HG02981 (cell line): Measurements from ENCODE around the gene PLEKHM3.
A peak's percentile ranks its signal among the peaks of the same experiment; 100 is the strongest.
"Not testable (repeated sequence)": the region's sequence is repeated elsewhere in the genome, so short reads cannot be mapped to it uniquely, and the experiment has no call there.

Source experiments
- ATAC-seq: cut with Tn5 transposase; IDR thresholded peaks from one replicate; pipeline ENCODE4 v1.9.1; 2021; ENCODE audit warnings: mild to moderate bottlenecking, moderate library complexity; ENCODE audit not compliant: unreplicated experiment

PLEKHM3 gene

GRCh38 chr2:207951734-207952470 is 73.4 kb downstream of the PLEKHM3 start:
- peak; percentile 45 for ATAC-seq

GRCh38 chr2:207950761-207951114 is 74.6 kb downstream of the PLEKHM3 start:
- no peak for ATAC-seq

GRCh38 chr2:207950063-207950760 is 75.1 kb downstream of the PLEKHM3 start:
- ATAC-seq, result no peak

GRCh38 chr2:207949245-207949644 is 76.1 kb downstream of the PLEKHM3 start:
- not testable (repeated sequence) for ATAC-seq

GRCh38 chr2:207944979-207945600 is 80.2 kb downstream of the PLEKHM3 start:
- no peak for ATAC-seq

- no peak for ATAC-seq
Measured at GRCh38 chr2:207944334-207944733, 81.0 kb downstream of the PLEKHM3 start.

- ATAC-seq, result no peak
Measured at GRCh38 chr2:207939342-207940108, 85.8 kb downstream of the PLEKHM3 start.

- ATAC-seq, result no peak
Measured at GRCh38 chr2:207938886-207939285, 86.4 kb downstream of the PLEKHM3 start.

GRCh38 chr2:207938415-207938814 is 86.9 kb downstream of the PLEKHM3 start:
- ATAC-seq, result no peak

- ATAC-seq, result no peak
Measured at GRCh38 chr2:207937823-207938222, 87.5 kb downstream of the PLEKHM3 start.

- ATAC-seq, result no peak
Measured at GRCh38 chr2:207937253-207937652, 88.1 kb downstream of the PLEKHM3 start.

- ATAC-seq, result no peak
Measured at GRCh38 chr2:207936380-207936779, 88.9 kb downstream of the PLEKHM3 start.

- no peak for ATAC-seq
Measured at GRCh38 chr2:207935991-207936370, 89.3 kb downstream of the PLEKHM3 start.

- peak; percentile 74 for ATAC-seq
Measured at GRCh38 chr2:207935121-207935990, 90.0 kb downstream of the PLEKHM3 start.

GRCh38 chr2:207934720-207935119 is 90.6 kb downstream of the PLEKHM3 start:
- no peak for ATAC-seq

- no peak for ATAC-seq
Measured at GRCh38 chr2:207933396-207934065, 91.8 kb downstream of the PLEKHM3 start.

GRCh38 chr2:207932106-207932505 is 93.2 kb downstream of the PLEKHM3 start:
- ATAC-seq, result no peak

GRCh38 chr2:207930747-207931146 is 94.6 kb downstream of the PLEKHM3 start:
- no peak for ATAC-seq

- ATAC-seq, result no peak
Measured at GRCh38 chr2:207929923-207930322, 95.4 kb downstream of the PLEKHM3 start.

GRCh38 chr2:207928079-207928478 is 97.2 kb downstream of the PLEKHM3 start:
- no peak for ATAC-seq
